Activated naive CD4-positive, alpha-beta T cell treated with anti-CD3 and anti-CD28 coated beads, Interleukin-2, amount 50 U/mL, for 24 hours (primary cell): ENCODE results near the gene PLXNA2.

Experiments used
- H3K27ac Mint-ChIP-seq: one replicate; pipeline ENCODE4 v1.8.0; 2021; ENCODE audit warnings: mild to moderate bottlenecking, mixed read lengths
- H3K27me3 Mint-ChIP-seq: one replicate; pipeline ENCODE4 v1.8.0; 2021; ENCODE audit warnings: mixed read lengths
- H3K36me3 Mint-ChIP-seq: one replicate; pipeline ENCODE4 v1.8.0; 2021; ENCODE audit warnings: mixed read lengths
- H3K4me1 Mint-ChIP-seq: one replicate; pipeline ENCODE4 v1.8.0; 2021; ENCODE audit warnings: mixed read lengths
- H3K4me3 Mint-ChIP-seq: one replicate; pipeline ENCODE4 v1.8.0; 2021; ENCODE audit warnings: mild to moderate bottlenecking, mixed read lengths
- H3K9me3 Mint-ChIP-seq: one replicate; pipeline ENCODE4 v1.8.0; 2021; ENCODE audit warnings: mixed read lengths

PLXNA2 gene

GRCh38 chr1:208077232-208078075 is 166.7 kb downstream of the PLXNA2 start:
- Mint-ChIP-seq H3K27me3 (no peaks in the 10 kb centered on the region), H3K36me3 (no peaks in the 10 kb centered on the region), H3K4me3 (no peak overlapping the region), H3K4me1 (no peaks in the 10 kb centered on the region), H3K27ac (no peak overlapping the region), H3K9me3 (no peaks in the 10 kb centered on the region)

GRCh38 chr1:208074353-208074752 is 169.8 kb downstream of the PLXNA2 start:
- Mint-ChIP-seq H3K4me3 (no peak overlapping the region), H3K27me3 (no peaks in the 10 kb centered on the region), H3K9me3 (no peaks in the 10 kb centered on the region), H3K4me1 (no peaks in the 10 kb centered on the region), H3K27ac (no peak overlapping the region), H3K36me3 (no peaks in the 10 kb centered on the region)

- H3K36me3 Mint-ChIP-seq, result no peaks in the 10 kb centered on the region
- H3K27me3 Mint-ChIP-seq, result no peaks in the 10 kb centered on the region
- H3K4me3 Mint-ChIP-seq, result no peak overlapping the region
- H3K9me3 Mint-ChIP-seq, result no peaks in the 10 kb centered on the region
- H3K27ac Mint-ChIP-seq, result no peak overlapping the region
- H3K4me1 Mint-ChIP-seq, result no peaks in the 10 kb centered on the region
Observed at GRCh38 chr1:208071435-208072031, 172.7 kb downstream of the PLXNA2 start.

GRCh38 chr1:208069908-208070307 is 174.3 kb downstream of the PLXNA2 start:
- H3K9me3 Mint-ChIP-seq, result no peaks in the 10 kb centered on the region
- H3K4me1 Mint-ChIP-seq, result no peaks in the 10 kb centered on the region
- no peaks in the 10 kb centered on the region for H3K36me3 Mint-ChIP-seq
- no peak overlapping the region for H3K27ac Mint-ChIP-seq
- H3K27me3 Mint-ChIP-seq, result no peaks in the 10 kb centered on the region
- no peak overlapping the region for H3K4me3 Mint-ChIP-seq

GRCh38 chr1:208069317-208069716 is 174.9 kb downstream of the PLXNA2 start:
- no peaks in the 10 kb centered on the region for H3K9me3 Mint-ChIP-seq
- H3K27ac Mint-ChIP-seq, result no peak overlapping the region
- H3K4me3 Mint-ChIP-seq, result no peak overlapping the region
- H3K4me1 Mint-ChIP-seq, result no peaks in the 10 kb centered on the region
- no peaks in the 10 kb centered on the region for H3K27me3 Mint-ChIP-seq
- no peaks in the 10 kb centered on the region for H3K36me3 Mint-ChIP-seq

- Mint-ChIP-seq H3K4me1 (no peaks in the 10 kb centered on the region), H3K27ac (no peak overlapping the region), H3K36me3 (no peaks in the 10 kb centered on the region), H3K27me3 (no peaks in the 10 kb centered on the region), H3K4me3 (no peak overlapping the region), H3K9me3 (no peaks in the 10 kb centered on the region)
Observed at GRCh38 chr1:208068908-208069307, 175.3 kb downstream of the PLXNA2 start.

- no peaks in the 10 kb centered on the region for H3K4me1 Mint-ChIP-seq
- no peak overlapping the region for H3K27ac Mint-ChIP-seq
- no peak overlapping the region for H3K4me3 Mint-ChIP-seq
- H3K36me3 Mint-ChIP-seq, result no peaks in the 10 kb centered on the region
- no peaks in the 10 kb centered on the region for H3K27me3 Mint-ChIP-seq
- no peaks in the 10 kb centered on the region for H3K9me3 Mint-ChIP-seq
Observed at GRCh38 chr1:208068407-208068806, 175.8 kb downstream of the PLXNA2 start.

- Mint-ChIP-seq H3K27me3 (no peaks in the 10 kb centered on the region), H3K36me3 (no peaks in the 10 kb centered on the region), H3K9me3 (no peaks in the 10 kb centered on the region), H3K4me3 (no peak overlapping the region), H3K4me1 (no peaks in the 10 kb centered on the region), H3K27ac (no peak overlapping the region)
Observed at GRCh38 chr1:208066583-208066982, 177.6 kb downstream of the PLXNA2 start.

GRCh38 chr1:208065862-208066261 is 178.3 kb downstream of the PLXNA2 start:
- Mint-ChIP-seq H3K27me3 (no peaks in the 10 kb centered on the region), H3K27ac (no peak overlapping the region), H3K9me3 (no peaks in the 10 kb centered on the region), H3K36me3 (no peaks in the 10 kb centered on the region), H3K4me1 (no peaks in the 10 kb centered on the region), H3K4me3 (no peak overlapping the region)

GRCh38 chr1:208061632-208062031 is 182.6 kb downstream of the PLXNA2 start:
- H3K9me3 Mint-ChIP-seq, result no peaks in the 10 kb centered on the region
- H3K36me3 Mint-ChIP-seq, result no peaks in the 10 kb centered on the region
- H3K27ac Mint-ChIP-seq, result no peak overlapping the region
- H3K27me3 Mint-ChIP-seq, result peaks cover 4% of the 10 kb centered on the region
- H3K4me1 Mint-ChIP-seq, result no peaks in the 10 kb centered on the region
- H3K4me3 Mint-ChIP-seq, result no peak overlapping the region

GRCh38 chr1:208061118-208061517 is 183.1 kb downstream of the PLXNA2 start:
- Mint-ChIP-seq H3K4me3 (no peak overlapping the region), H3K4me1 (no peaks in the 10 kb centered on the region), H3K27ac (no peak overlapping the region), H3K27me3 (peaks cover 4% of the 10 kb centered on the region), H3K9me3 (no peaks in the 10 kb centered on the region), H3K36me3 (no peaks in the 10 kb centered on the region)

- Mint-ChIP-seq H3K4me3 (no peak overlapping the region), H3K27me3 (peaks cover 4% of the 10 kb centered on the region), H3K36me3 (no peaks in the 10 kb centered on the region), H3K27ac (no peak overlapping the region), H3K4me1 (no peaks in the 10 kb centered on the region), H3K9me3 (no peaks in the 10 kb centered on the region)
Observed at GRCh38 chr1:208060215-208060869, 183.8 kb downstream of the PLXNA2 start.

- Mint-ChIP-seq H3K36me3 (no peaks in the 10 kb centered on the region), H3K27ac (no peak overlapping the region), H3K4me1 (no peaks in the 10 kb centered on the region), H3K9me3 (no peaks in the 10 kb centered on the region), H3K27me3 (peaks cover 4% of the 10 kb centered on the region), H3K4me3 (no peak overlapping the region)
Observed at GRCh38 chr1:208059409-208060001, 184.7 kb downstream of the PLXNA2 start.

GRCh38 chr1:208058756-208059155 is 185.4 kb downstream of the PLXNA2 start:
- Mint-ChIP-seq H3K27ac (no peak overlapping the region), H3K36me3 (no peaks in the 10 kb centered on the region), H3K4me1 (no peaks in the 10 kb centered on the region), H3K27me3 (peaks cover 4% of the 10 kb centered on the region), H3K4me3 (no peak overlapping the region), H3K9me3 (no peaks in the 10 kb centered on the region)

GRCh38 chr1:208058267-208058666 is 185.9 kb downstream of the PLXNA2 start:
- Mint-ChIP-seq H3K36me3 (no peaks in the 10 kb centered on the region), H3K4me1 (no peaks in the 10 kb centered on the region), H3K4me3 (no peak overlapping the region), H3K27me3 (peaks cover 4% of the 10 kb centered on the region), H3K27ac (no peak overlapping the region), H3K9me3 (no peaks in the 10 kb centered on the region)

- Mint-ChIP-seq H3K36me3 (no peaks in the 10 kb centered on the region), H3K4me3 (no peak overlapping the region), H3K9me3 (no peaks in the 10 kb centered on the region), H3K27ac (no peak overlapping the region), H3K27me3 (peaks cover 4% of the 10 kb centered on the region), H3K4me1 (no peaks in the 10 kb centered on the region)
Observed at GRCh38 chr1:208057056-208057455, 187.1 kb downstream of the PLXNA2 start.
